ENCODE data around the gene CFAP73. TPM values are rescaled to one million over a fixed set of nuclear protein-coding genes. Genes with fewer than 3 reads are reported as not detected.

Gene CFAP73
- polyA plus RNA-seq, 1 of the 3 experiments (the other 2 are of a cell fraction): not detected

DNA sequence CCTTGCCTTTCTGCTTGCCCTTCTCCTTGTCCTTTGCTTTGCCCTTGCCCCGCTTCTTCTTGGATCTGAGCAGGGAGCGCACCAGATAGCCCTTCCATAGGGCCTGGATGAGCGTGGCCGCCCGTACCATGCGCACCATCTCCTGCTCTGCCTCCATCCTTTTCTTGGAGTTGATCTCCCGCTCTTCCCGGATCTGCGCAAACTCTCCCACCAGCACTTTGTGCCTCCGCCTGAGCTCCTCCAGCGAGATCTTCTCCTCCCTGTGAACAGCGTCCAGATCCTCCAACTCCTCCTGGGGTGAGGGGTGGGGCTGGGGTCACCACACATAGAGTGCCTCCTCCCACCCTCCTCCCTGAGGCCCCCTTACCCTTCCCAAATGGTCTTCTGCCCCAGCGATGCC lies 46.1 kb downstream of the CFAP73 start (continued):
- TF ChIP-seq, protein P1, sequence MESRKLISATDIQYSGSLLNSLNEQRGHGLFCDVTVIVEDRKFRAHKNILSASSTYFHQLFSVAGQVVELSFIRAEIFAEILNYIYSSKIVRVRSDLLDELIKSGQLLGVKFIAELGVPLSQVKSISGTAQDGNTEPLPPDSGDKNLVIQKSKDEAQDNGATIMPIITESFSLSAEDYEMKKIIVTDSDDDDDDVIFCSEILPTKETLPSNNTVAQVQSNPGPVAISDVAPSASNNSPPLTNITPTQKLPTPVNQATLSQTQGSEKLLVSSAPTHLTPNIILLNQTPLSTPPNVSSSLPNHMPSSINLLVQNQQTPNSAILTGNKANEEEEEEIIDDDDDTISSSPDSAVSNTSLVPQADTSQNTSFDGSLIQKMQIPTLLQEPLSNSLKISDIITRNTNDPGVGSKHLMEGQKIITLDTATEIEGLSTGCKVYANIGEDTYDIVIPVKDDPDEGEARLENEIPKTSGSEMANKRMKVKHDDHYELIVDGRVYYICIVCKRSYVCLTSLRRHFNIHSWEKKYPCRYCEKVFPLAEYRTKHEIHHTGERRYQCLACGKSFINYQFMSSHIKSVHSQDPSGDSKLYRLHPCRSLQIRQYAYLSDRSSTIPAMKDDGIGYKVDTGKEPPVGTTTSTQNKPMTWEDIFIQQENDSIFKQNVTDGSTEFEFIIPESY (IDR thresholded peaks at IDR 0.05; ENCODE audit: borderline replicate concordance, low read depth): no peak
- TF ChIP-seq MXI1 (IDR thresholded peaks at IDR 0.05; ENCODE audit: low read depth, low read length): no peak
- TF ChIP-seq NRF1 (IDR thresholded peaks at IDR 0.05; ENCODE audit: low read depth, low read length): no peak
- TF ChIP-seq, protein P2, sequence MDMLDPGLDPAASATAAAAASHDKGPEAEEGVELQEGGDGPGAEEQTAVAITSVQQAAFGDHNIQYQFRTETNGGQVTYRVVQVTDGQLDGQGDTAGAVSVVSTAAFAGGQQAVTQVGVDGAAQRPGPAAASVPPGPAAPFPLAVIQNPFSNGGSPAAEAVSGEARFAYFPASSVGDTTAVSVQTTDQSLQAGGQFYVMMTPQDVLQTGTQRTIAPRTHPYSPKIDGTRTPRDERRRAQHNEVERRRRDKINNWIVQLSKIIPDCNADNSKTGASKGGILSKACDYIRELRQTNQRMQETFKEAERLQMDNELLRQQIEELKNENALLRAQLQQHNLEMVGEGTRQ (IDR thresholded peaks at IDR 0.05; ENCODE audit: borderline replicate concordance, low read depth, low read length): no peak
- no peak for TF ChIP-seq FOXM1 (IDR thresholded peaks at IDR 0.05; ENCODE audit: low read depth)
- no peak for TF ChIP-seq FOSL2 (IDR thresholded peaks at IDR 0.05; ENCODE audit: borderline replicate concordance, low read depth)
- TF ChIP-seq TEAD4 (IDR thresholded peaks at IDR 0.05; ENCODE audit: borderline replicate concordance, insufficient read depth): no peak
- TF ChIP-seq SIN3A (IDR thresholded peaks at IDR 0.05; ENCODE audit: borderline replicate concordance, low read depth, low read length): no peak

DNA sequence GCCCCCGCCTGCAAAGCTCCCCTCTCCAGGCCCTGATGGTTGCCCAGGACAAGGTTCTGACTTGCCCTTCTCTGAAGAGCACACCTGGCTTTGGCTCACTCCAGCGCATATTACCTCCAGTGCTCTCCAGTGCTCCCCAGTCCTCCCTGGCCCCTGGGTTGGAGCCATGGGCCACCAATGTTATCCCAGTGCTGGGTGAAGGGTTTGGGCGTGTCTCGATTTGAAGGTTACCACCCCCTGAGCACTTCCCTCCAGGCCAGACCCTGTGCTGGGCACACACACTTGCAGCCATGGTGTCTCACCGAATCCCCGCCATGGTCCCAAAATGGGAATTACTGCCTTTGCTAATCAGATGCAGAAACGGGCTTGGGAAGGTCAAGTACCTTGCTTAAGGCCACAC lies 47.1 kb downstream of the CFAP73 start:
- H3F3A ChIP-seq (replicated peaks; ENCODE audit: insufficient read depth): peaks cover 32% of the 10 kb centered on the region
- no peak overlapping the region for H3K4me2 ChIP-seq
- H3K36me3 ChIP-seq (replicated peaks in 1 of 2; ENCODE audit: control insufficient read depth in 1 of 2, insufficient read depth in 2 of 2, low read length in 1 of 2): peaks cover 4 to 9% of the 10 kb centered on the region in 2 experiments
- H3K4me1 ChIP-seq (ENCODE audit: control insufficient read depth in 1 of 2, insufficient read depth in 2 of 2, low read depth in 1 of 2, low read length in 1 of 2): peaks cover 13 to 28% of the 10 kb centered on the region in 2 experiments; a peak in 3 of 4 replicates
- H3K27me3 ChIP-seq (ENCODE audit: insufficient read depth): no peaks in the 10 kb centered on the region
- ChIA-PET POLR2A (interaction anchor here (0.6 kb wide), 1 partner anchor 49 kb away, joined by 4 read pairs; no protein-coding TSS in a partner anchor), CTCF (interaction anchor here (0.6 to 4.5 kb wide), 11 partner anchors 9 to 716 kb away, joined by 3 to 42 read pairs (median 4); partner anchors contain the start of genes PLBD2, RITA1 and SDSL)
- no peak overlapping the region; a peak in 1 of 4 replicates for H3K4me3 ChIP-seq (ENCODE audit: low read depth in 2 of 2, low read length in 1 of 2)
- WGBS (ENCODE audit: low lambda C conversion rate): 68% methylated on average over 3 of the region's 7 CpGs
- no peak overlapping the region for H3K9ac ChIP-seq
- no peaks in the 10 kb centered on the region for H4K20me1 ChIP-seq (ENCODE audit: insufficient read depth)
- no peaks in the 10 kb centered on the region for H3K9me2 ChIP-seq
- peaks cover 3% of the 10 kb centered on the region; the same call in 1 of the 2 replicates for H3K79me2 ChIP-seq (ENCODE audit: insufficient read depth)
- no peak overlapping the region for H2AFZ ChIP-seq (ENCODE audit: low read depth)
- TF ChIP-seq EZH2phosphoT487 (IDR thresholded peaks at IDR 0.05; ENCODE audit: borderline replicate concordance, low read depth): no peak
- TF ChIP-seq, protein P3, sequence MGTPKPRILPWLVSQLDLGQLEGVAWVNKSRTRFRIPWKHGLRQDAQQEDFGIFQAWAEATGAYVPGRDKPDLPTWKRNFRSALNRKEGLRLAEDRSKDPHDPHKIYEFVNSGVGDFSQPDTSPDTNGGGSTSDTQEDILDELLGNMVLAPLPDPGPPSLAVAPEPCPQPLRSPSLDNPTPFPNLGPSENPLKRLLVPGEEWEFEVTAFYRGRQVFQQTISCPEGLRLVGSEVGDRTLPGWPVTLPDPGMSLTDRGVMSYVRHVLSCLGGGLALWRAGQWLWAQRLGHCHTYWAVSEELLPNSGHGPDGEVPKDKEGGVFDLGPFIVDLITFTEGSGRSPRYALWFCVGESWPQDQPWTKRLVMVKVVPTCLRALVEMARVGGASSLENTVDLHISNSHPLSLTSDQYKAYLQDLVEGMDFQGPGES (IDR thresholded peaks at IDR 0.05; ENCODE audit: low read depth, low read length): no peak
- TF ChIP-seq JUND (IDR thresholded peaks at IDR 0.05): no peak
- no peak for TF ChIP-seq FOXJ3 (CRISPR knock-in tag; IDR thresholded peaks at IDR 0.05)
- TF ChIP-seq POLR2AphosphoS5 (IDR thresholded peaks at IDR 0.05; ENCODE audit: low read depth, low read length): no peak
- no peak for TF ChIP-seq SMC3 (IDR thresholded peaks at IDR 0.05; ENCODE audit: low read depth, low read length)
- TF ChIP-seq, protein P2 (IDR thresholded peaks at IDR 0.05; ENCODE audit: borderline replicate concordance, low read depth, low read length): no peak
- no peak for TF ChIP-seq ELF1 (IDR thresholded peaks at IDR 0.05)
- TF ChIP-seq MEF2A (IDR thresholded peaks at IDR 0.05; ENCODE audit: borderline replicate concordance, low read depth): no peak
- TF ChIP-seq, protein P4, sequence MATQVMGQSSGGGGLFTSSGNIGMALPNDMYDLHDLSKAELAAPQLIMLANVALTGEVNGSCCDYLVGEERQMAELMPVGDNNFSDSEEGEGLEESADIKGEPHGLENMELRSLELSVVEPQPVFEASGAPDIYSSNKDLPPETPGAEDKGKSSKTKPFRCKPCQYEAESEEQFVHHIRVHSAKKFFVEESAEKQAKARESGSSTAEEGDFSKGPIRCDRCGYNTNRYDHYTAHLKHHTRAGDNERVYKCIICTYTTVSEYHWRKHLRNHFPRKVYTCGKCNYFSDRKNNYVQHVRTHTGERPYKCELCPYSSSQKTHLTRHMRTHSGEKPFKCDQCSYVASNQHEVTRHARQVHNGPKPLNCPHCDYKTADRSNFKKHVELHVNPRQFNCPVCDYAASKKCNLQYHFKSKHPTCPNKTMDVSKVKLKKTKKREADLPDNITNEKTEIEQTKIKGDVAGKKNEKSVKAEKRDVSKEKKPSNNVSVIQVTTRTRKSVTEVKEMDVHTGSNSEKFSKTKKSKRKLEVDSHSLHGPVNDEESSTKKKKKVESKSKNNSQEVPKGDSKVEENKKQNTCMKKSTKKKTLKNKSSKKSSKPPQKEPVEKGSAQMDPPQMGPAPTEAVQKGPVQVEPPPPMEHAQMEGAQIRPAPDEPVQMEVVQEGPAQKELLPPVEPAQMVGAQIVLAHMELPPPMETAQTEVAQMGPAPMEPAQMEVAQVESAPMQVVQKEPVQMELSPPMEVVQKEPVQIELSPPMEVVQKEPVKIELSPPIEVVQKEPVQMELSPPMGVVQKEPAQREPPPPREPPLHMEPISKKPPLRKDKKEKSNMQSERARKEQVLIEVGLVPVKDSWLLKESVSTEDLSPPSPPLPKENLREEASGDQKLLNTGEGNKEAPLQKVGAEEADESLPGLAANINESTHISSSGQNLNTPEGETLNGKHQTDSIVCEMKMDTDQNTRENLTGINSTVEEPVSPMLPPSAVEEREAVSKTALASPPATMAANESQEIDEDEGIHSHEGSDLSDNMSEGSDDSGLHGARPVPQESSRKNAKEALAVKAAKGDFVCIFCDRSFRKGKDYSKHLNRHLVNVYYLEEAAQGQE (IDR thresholded peaks at IDR 0.05; ENCODE audit: low read depth, low read length): no peak
- no peak for TF ChIP-seq NFIC (IDR thresholded peaks at IDR 0.05; ENCODE audit: borderline replicate concordance)
- no peak for TF ChIP-seq TAF1 (IDR thresholded peaks at IDR 0.05; ENCODE audit: borderline replicate concordance, low read depth, low read length)
- H3K27ac ChIP-seq (ENCODE audit: low read depth in 2 of 2, low read length in 1 of 2): no peak overlapping the region
- DNase-seq: no peak
- no peaks in the 10 kb centered on the region for H3K9me3 ChIP-seq

All from SK-N-SH (cell line).